Forelimb muscle (tissue), 1 donor: ENCODE data around the gene RNASEH2B. TPM values are rescaled to one million over a fixed set of nuclear protein-coding genes. Genes with fewer than 3 reads are reported as not detected.

Source experiments
- DNase-seq: peaks from one replicate; pipeline ENCODE4 v3.0.0-alpha.2; 2013; ENCODE audit warnings: low read depth
- polyA plus RNA-seq: library from polyadenylated mRNA; unstranded; fragments of 120-200 nt; gene quantifications from one replicate; pipeline ENCODE4 v1.2.1, GENCODE V29; 2013; ENCODE audit not compliant: insufficient read length

The RNASEH2B gene, protein sequence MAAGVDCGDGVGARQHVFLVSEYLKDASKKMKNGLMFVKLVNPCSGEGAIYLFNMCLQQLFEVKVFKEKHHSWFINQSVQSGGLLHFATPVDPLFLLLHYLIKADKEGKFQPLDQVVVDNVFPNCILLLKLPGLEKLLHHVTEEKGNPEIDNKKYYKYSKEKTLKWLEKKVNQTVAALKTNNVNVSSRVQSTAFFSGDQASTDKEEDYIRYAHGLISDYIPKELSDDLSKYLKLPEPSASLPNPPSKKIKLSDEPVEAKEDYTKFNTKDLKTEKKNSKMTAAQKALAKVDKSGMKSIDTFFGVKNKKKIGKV
- polyA plus RNA-seq: 37.6 TPM

DNA sequence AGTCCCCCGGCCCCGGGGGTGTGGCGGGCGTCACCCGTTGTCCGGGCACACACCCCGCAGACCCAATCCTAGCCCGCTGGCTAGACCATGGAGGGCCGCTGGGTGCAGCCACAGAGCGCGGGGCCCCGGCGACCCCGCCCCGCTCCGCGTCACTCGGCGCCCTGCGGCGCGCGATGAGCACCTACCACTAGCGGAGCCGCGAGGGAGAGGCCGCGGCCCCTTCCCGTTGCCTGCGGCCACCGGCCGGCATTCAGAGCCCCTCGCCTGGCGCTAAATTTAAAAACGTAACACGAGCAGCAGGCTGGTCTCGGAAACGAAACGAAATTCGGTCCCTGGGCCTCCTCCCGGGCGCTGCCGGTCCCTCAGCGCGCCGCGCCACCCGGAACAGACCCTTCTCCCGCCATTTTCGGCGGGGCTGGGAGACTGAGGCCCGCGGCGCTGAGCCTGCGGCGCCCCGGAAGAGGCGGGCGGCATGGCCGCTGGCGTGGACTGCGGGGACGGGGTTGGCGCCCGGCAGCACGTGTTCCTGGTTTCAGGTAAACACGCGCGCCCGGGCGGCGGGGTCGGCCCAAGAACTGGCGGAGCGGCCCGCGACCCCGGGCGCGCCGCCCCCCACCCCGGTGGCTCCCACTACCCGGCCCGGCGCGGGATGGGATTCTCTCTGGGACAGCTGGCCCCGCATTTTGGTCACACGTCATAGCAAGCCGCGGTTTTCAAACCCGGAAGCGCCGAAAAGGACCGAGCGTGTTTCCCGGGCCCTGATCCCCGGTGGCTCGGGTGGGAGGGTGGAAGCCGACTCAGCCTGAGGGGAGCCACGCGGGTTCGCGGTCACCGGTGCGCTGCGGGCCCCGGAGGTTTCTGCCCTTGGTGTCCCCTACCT, at the start of gene RNASEH2B:
RNASEH2B (plus strand) TSS at position 187 of the 880 bp plus-strand sequence; CDS start at position 473, 286 bp downstream.
- no peak for DNase-seq

DNA sequence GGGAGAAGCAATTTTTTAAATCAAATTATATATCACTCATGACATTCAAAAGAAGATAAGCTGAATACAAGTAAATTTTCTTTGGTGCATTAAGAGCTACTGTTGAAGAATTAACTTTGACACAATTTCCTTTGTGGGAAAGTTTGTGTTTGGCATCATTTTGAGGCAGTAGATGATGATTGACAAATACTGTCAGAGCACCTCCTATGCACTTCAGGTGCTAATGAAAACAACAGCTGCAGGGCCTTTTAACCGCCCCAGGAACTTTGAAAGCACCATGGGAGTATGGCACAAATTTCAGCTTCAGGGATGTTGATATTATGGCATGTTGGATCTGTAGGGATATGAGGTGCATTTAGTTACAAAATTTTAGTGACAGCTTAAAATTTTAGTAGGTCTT, 45.1 kb upstream of the RNASEH2B start:
- no peak for DNase-seq

DNA sequence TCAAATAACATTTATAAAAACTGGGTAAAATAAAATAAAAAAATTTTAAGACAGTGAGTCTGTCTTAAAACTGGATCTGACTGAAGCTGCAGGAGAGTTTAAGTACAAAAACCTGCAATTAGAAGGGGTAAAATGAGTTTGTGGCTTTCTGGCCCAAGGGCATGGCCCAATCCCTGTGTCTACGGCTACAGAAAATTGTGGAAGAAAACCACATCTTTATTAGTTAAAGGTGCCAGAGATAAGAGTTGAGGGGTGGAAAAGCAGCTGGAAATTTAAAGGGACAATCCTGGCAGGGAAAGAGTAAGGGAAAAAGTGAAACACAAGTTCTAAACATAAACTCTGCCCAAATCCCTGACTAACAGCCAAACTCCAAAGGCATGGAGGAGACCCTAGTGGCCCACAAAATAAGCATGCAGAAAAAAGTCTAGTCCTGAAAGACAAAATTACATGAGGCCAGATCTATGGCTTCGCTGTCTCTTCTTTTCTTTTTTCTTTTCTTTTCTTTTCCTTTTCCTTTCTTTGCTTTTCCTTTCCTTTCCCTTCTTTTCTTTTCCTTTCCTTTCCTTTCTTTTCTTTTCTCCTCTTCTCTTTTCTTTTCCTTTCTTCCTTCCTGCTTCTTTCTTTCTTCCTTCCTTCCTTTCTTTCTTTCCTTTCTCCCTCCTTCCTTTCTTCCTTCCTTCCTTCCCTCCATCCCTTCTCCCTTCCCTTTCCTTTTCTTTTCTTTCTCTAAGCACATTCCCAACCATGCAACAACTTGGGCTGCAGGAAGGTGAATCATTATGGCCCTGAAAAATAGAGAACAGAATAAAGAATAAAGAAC, 42.6 kb upstream of the RNASEH2B start:
- no peak for DNase-seq

DNA sequence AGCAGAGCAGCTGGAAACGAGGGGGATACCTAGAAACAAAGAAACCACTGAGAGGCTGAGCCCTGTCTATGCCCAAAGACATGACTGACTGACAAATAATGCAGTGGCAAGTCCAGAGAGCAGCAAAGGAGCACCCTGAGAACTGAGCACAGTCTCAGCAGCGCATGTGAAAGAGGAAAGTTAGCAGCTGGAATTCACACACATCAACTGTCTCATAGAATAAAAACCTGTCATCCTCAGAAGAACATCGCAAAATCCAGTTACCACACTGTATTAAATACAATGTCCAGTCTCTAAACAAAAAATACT, 42.0 kb upstream of the RNASEH2B start:
- DNase-seq: no peak

DNA sequence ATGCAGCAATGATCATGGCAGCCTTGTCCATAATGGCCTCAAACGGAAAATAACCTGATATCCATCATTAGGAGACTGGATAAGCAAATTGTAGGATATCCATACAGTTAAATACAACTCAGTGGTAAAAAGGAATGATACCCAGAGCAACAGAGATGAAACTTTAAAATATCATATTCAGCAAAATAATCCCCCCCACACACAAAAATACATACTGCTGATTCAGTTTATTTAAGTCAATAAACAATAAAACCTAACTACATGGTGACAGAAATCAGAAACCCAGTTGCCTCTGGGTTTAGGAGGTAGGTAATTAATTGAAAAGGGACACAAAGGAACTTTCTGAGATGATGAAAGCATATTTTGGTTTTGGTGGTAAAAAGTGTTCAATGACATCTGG, 38.2 kb upstream of the RNASEH2B start:
- no peak for DNase-seq

DNA sequence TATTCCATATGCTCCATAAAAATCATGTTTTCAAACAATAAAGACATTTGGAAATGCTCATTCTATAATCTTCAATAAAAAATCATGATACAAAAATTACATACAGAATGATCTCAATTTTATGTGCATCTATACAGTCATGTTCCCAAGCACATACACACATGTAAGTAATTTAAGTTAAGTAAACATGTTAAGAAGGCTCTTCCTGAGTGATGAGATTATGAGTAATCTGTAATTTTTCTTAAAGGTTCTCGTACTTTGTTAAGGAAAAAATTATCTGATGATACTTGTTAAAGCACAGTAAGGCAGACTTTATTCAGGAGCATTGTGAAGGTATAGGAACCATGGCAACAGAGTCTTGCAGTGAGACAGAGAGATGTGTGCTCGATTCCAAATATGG, 36.1 kb upstream of the RNASEH2B start:
- no peak for DNase-seq

DNA sequence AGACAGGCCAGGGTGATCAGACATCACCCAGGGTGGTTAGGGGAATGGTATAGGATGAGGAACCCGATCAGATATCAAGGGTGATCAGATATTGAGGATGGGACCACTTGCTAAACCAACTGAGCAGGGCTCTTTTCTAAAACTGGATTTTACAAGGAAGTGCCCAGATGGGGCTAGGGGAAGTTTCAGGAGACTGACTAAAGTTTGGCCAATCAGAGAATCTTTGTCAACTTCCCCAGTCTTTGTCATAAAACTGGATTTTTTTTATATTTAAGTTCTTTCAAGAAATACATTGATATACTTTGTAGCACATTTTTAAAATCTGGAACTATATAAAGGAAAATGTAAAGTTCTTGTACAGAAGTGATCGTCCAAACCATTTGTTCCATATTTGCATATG, 35.6 kb upstream of the RNASEH2B start:
- no peak for DNase-seq

DNA sequence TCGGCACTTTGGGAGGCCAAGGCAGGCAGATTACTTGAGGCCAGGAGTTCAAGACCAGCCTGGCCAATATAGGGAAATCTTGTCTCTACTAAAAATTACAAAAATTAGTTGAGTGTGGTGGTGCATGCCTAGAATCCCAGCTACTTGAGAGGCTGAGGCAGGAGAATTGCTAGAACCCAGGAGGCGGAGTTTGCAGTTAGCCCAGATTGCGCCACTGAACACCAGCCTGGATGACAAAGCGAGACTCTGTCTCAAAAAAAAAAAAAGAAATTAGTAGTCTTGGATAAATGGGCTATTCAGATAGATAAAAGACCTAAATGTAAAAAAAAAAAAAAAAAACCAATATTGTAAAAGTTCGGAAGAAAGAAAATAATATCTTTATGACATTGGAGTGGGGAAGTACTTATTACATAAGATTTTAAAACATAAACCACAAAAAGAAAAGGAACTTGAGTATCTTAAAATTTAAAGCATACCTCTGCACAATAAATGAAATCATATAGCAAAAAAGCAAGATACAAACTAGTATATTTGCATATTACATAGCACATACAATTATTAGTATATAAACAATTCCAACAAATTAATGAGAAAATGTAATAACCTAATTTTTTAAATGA, 26.7 kb upstream of the RNASEH2B start:
- DNase-seq: no peak

DNA sequence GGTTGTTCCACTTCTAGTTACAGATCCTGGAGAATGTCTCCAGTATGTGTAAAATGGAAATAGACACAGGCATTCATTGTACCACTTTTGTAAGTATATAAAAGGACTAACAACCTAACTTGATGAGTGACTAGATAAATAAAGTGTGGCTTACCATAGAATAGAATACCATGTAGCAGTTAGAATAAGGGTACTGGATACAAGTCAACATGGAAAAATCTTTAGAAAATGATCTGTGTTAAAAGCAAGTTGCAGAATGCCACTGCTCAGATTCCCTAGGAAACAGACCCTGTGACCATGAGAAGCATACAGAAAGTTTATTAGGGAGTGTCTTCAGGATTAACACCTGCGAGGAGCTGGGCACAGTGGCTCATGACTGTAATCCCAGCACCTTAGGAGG, 25.9 kb upstream of the RNASEH2B start:
- DNase-seq: no peak

DNA sequence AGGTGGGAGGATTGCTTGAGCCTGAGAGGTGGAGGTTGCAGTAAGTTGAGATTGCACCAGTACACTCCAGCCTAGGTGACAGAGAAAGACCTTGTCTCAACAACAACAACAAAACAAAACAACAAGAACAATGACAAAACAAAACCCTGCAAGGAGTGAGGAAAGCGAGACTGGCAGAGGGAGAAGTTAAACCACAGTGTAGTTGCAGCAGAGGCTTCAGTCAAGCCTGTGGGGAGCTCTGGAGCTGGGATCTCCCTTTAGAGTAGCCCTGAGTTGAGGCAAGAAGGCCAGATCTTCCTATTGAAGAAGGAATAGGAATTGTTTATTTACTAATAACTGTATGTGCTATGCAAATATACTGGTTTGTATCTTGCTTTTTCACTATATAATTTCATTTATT, 25.3 kb upstream of the RNASEH2B start:
- DNase-seq: no peak

DNA sequence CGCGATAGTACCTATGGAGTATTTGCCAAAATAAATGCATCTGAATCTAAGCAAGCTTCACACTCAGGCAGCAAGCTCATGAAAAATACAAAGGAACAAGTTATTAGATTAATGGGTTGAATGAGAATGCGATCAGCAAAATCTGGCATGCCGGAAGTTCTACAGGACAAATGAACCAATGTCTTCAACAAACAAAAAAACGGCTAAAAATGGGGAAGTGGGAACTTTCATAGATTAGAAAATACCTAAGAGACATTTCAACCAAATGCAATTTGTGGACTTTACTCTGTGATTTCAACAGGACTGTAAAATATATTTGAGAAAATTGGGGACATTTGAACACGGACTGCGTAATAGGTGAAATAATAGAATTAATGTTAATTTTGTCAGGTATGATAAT, 22.4 kb upstream of the RNASEH2B start:
- no peak for DNase-seq

DNA sequence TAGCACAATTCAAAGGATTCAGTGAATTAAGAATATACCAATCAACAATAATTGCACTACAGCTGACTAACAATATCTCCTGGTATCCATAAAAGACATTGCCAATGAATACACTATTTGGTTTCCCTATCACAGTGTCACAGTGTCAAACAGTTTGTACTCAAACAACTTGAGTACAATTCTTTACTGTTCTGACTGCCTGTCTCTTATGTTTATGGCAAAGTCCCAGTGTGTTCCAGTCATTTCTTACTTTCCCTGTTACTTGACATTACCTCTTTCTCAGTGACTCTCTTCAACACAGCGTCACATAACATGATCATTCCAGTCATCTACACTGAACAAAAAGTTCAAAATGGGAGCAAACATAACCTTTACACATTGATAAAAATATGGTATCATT, 21.2 kb upstream of the RNASEH2B start:
- DNase-seq: no peak

DNA sequence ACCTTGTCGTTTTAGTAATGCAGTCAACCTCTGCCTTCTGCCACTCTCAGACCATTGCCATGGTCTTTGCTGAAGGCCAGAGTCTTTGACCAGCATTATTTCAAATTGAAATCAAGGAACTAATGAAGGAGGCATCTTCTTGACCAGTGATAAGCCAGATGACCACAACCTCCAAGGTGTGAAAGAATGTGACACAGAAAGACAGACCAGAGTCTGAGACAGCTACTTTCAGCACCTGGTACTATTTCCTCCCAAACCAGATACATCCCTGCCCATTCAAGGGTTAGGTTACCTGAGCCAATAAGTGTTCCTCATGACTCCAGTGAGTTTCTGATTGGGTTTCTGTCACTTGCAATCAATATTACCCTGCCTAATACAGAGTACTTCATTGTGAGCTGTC, 20.3 kb upstream of the RNASEH2B start:
- no peak for DNase-seq

DNA sequence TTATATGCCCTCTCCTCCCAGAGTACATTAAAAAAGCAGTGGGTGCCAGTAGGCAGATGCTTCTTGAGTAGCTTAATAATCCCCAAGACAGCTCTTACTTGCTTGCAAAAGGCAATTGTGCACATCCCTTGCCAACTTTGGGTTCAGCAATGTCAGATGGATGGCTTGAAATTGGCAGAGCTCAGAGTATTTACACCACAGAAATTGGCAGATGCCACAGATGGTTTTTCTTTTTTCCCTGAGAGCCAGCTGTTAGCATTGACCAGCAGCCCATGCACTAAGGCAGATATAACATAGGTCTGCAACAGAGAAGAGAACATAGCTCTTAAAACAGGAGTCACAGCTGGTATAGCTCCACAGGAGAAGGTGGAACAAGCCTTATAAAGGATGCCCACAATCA, 18.4 kb upstream of the RNASEH2B start:
- DNase-seq: no peak

DNA sequence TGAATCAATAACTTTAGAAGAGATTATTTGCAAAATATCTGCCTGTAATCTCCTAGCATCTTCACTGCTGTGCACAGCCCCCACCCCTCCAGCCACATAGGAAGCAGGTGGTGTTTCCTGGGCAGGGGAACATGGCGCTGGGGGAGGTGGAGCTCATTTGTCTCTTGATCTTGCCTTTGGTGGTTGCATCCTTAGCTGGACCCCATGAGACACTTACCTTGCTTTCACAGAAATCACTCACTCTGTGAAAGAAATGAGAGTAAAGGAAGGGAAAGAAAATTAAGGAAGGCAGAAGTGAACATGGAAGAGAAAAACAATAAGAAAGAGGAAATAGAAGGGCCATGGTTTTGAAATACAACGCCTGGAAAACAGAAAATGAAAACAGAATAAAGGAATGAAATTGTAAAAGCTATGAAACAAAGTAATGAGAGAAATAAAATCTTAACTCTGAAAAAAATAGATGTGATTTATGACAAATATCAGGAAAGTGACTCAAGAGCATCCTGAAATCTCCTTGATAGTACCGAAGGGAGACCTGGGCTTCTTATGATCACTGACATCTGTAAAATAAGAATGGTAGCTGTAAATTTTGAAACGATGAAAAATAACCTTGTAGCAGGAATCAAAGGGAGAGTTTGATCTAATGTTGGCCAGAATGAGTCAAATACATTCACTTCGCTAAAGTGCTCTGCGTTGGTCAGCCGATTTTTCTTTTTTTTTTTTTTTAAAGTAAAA, 17.2 kb upstream of the RNASEH2B start:
- DNase-seq: no peak

DNA sequence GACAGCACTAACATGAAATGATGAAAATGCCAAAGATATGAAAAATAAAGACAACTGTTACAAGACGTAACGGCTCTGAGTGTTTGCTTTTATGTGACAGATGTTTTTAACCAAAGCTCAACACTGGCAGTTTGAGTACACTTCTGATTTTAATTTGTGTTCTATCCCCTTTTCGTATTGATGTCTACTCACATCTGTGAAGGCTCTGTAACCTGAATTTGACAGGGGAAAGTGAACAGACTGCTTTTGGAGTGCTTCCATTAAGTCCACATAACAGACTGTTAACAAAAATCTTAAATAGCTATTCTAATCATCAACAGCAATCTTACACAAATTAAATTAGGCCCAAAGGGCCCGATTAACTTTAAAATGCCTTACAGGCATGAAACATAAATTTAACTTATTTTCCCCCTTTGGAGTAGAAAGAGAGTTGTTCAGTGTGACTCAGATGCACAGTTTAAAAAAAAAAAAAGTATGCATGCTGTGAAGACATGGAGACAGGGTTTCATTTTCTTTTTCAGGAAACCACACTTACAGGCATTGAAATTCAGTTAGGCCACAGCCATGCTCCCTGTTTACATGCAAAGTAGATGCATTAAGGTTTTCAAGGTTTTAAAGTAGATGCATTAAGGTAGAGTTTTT, 16.3 kb upstream of the RNASEH2B start:
- DNase-seq: no peak

DNA sequence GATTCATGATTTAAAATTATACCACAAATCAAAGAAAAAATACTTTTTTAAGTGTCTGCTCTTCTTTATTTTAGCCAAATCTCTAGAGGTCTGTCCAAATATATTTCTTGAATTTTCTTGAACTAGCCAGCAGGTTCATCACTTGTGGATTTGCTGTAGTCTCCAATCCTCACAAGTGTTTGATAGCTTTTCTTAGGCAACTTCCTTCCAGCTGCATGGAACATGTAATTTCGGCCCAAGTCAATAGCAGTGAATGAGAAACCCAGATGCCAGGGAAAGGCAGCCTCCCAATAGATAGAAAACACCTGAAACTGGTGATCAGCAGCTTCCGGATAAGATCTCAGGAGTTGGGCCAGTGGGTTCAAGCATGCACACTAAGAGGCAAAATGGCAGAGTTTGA, 15.6 kb upstream of the RNASEH2B start:
- no peak for DNase-seq

DNA sequence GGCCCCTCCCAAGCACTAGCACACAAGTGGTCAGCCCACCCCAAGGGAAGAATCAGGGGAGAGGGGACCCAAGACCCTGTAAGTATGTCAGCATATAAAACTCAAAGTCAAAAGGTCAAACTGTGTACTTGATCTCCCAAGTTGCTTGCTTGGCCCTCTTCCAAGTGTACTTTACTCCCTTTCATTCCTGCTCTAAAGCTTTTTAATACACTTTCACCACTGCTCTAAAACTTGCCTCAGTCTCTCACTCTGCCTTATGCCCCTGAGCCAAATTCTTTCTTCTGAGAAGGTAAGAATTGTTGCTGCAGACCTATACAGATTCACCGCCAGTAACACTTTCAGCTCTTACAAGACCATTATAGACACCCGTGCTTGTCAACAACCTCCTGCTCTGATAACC, 15.1 kb upstream of the RNASEH2B start:
- no peak for DNase-seq

DNA sequence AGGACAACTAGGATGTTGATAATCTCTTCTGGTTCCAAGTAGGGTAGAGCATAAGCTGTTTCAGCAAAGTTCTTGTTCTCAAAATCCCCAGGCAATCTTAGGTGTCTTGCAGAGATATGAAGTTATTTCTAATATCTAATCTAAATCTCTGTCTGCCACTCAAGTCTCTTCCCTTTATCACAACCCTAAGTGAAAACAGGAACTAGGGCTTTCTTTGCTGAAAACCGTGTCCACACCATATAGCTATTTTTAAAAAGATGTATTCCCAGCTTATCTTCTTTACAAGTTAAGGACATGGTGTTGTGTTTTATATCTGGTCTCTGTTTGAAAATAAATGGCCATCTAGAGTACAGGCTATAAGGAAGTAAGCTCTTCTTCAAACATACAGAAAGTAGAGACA, 11.3 kb upstream of the RNASEH2B start:
- DNase-seq: no peak

DNA sequence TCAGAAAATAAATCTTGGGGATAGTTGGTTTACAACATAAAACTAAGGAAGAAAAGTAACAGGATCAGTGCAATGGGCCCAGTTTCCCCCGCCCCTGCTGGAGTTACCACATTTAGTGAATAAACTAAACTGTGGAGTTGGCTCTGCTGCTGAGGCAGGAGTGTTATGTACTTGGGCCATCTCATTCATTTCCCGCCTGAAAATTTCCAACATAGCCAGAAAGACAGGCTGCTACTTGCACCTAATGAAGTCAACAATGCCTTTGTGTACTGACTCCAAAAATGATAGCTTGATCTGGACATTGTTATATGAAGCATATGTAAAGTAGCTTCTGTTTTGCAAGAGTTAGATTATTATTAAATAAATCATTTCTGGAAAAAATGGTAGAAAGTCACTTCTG, 7.9 kb upstream of the RNASEH2B start:
- no peak for DNase-seq

DNA sequence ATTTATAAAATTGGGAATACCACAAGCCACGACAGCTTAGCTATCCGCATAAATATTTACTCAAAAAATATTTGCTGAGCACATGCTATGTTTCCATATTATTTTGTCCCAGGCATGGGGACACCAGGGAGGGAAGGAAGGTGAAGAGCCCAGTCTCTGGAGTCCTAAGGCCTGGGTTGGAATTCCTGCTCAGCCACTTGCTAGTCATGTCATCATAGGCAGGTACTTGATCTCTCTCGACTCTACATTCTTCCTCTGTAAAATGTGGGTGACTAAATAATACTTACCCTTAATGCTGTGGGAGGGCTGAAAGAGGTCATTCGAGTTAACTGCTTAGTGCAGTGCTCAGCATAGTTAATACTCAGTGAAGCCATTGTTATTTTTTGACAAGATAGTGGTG, 4.3 kb upstream of the RNASEH2B start:
- DNase-seq: no peak
